ENCODE results near the gene RBMS1. TPM values are rescaled to one million over a fixed set of nuclear protein-coding genes. Genes with fewer than 3 reads are reported as not detected.

RBMS1 gene
- polyA plus RNA-seq, 1 donor from 2014 or later, result 8.4 TPM

- no peaks in the 10 kb centered on the region for H4K20me1 ChIP-seq (ENCODE audit: insufficient read depth)
- no peak overlapping the region for H3K4me3 ChIP-seq (ENCODE audit: low read length)
- H3K79me2 ChIP-seq (replicated peaks; ENCODE audit: insufficient read depth, low read length), result no peaks in the 10 kb centered on the region
- no peak overlapping the region for H3K9ac ChIP-seq (ENCODE audit: low read length)
- H3F3A ChIP-seq (ENCODE audit: insufficient read depth, low read length, poor library complexity, severe bottlenecking), result no peaks in the 10 kb centered on the region
- no peak overlapping the region for H2AFZ ChIP-seq (ENCODE audit: low read depth, low read length)
- H3K9me3 ChIP-seq (ENCODE audit: low read length), result no peaks in the 10 kb centered on the region
- H3K27ac ChIP-seq (ENCODE audit: low read length), result no peak overlapping the region
- no peak overlapping the region for H3K4me2 ChIP-seq (ENCODE audit: low read length)
- H3K9me2 ChIP-seq (ENCODE audit: insufficient read depth, low read length), result no peaks in the 10 kb centered on the region
- TF ChIP-seq EP300 (conservative IDR thresholded peaks at IDR 0.05; ENCODE audit: poor library complexity, severe bottlenecking) (no peak), REST (IDR thresholded peaks at IDR 0.05; ENCODE audit: borderline replicate concordance) (no peak), EZH2 (IDR thresholded peaks at IDR 0.05; ENCODE audit: borderline replicate concordance, insufficient read depth, low read length, poor library complexity, severe bottlenecking) (no peak), MXI1 (conservative IDR thresholded peaks at IDR 0.05; ENCODE audit: poor library complexity, severe bottlenecking) (no peak), CTCF (IDR thresholded peaks at IDR 0.05; ENCODE audit: poor library complexity, severe bottlenecking) (no peak), TAF1 (IDR thresholded peaks at IDR 0.05; ENCODE audit: low read depth) (no peak), POLR2AphosphoS5 (IDR thresholded peaks at IDR 0.05) (no peak), SMC3 (conservative IDR thresholded peaks at IDR 0.05; ENCODE audit: poor library complexity) (no peak), RAD21 (conservative IDR thresholded peaks at IDR 0.05) (no peak)
- H3K27me3 ChIP-seq (ENCODE audit: insufficient read depth, low read depth, low read length), result no peaks in the 10 kb centered on the region
- no peaks in the 10 kb centered on the region for H3K36me3 ChIP-seq (ENCODE audit: insufficient read depth, low read length)
Measured at GRCh38 chr2:160278101-160278878, 215.3 kb downstream of the RBMS1 start.

GRCh38 chr2:160277151-160277550, 216.5 kb downstream of the RBMS1 start:
- TF ChIP-seq MXI1 (conservative IDR thresholded peaks at IDR 0.05; ENCODE audit: poor library complexity, severe bottlenecking), result no peak
- no peak for TF ChIP-seq TAF1 (IDR thresholded peaks at IDR 0.05; ENCODE audit: low read depth)
- no peak for TF ChIP-seq RAD21 (conservative IDR thresholded peaks at IDR 0.05)
- no peak for TF ChIP-seq POLR2AphosphoS5 (IDR thresholded peaks at IDR 0.05)
- TF ChIP-seq EP300 (conservative IDR thresholded peaks at IDR 0.05; ENCODE audit: poor library complexity, severe bottlenecking), result no peak
- TF ChIP-seq EZH2 (IDR thresholded peaks at IDR 0.05; ENCODE audit: borderline replicate concordance, insufficient read depth, low read length, poor library complexity, severe bottlenecking), result no peak
- TF ChIP-seq REST (IDR thresholded peaks at IDR 0.05; ENCODE audit: borderline replicate concordance), result no peak
- no peak for TF ChIP-seq SMC3 (conservative IDR thresholded peaks at IDR 0.05; ENCODE audit: poor library complexity)
- no peak for TF ChIP-seq CTCF (IDR thresholded peaks at IDR 0.05; ENCODE audit: poor library complexity, severe bottlenecking)
- no peaks in the 10 kb centered on the region for H3K36me3 ChIP-seq (ENCODE audit: insufficient read depth, low read length)
- no peaks in the 10 kb centered on the region for H3K27me3 ChIP-seq (ENCODE audit: insufficient read depth, low read depth, low read length)
- H3K9me3 ChIP-seq (ENCODE audit: low read length), result no peaks in the 10 kb centered on the region
- no peaks in the 10 kb centered on the region for H3K9me2 ChIP-seq (ENCODE audit: insufficient read depth, low read length)
- no peak overlapping the region for H3K4me2 ChIP-seq (ENCODE audit: low read length)
- no peaks in the 10 kb centered on the region for H3F3A ChIP-seq (ENCODE audit: insufficient read depth, low read length, poor library complexity, severe bottlenecking)
- no peak overlapping the region for H3K27ac ChIP-seq (ENCODE audit: low read length)
- no peaks in the 10 kb centered on the region for H3K79me2 ChIP-seq (replicated peaks; ENCODE audit: insufficient read depth, low read length)
- no peak overlapping the region for H3K4me3 ChIP-seq (ENCODE audit: low read length)
- no peak overlapping the region for H2AFZ ChIP-seq (ENCODE audit: low read depth, low read length)
- H4K20me1 ChIP-seq (ENCODE audit: insufficient read depth), result no peaks in the 10 kb centered on the region
- no peak overlapping the region for H3K9ac ChIP-seq (ENCODE audit: low read length)

All from neural cell (in vitro differentiated cells).